ENCODE measurements around the gene TOMT.
"Not testable (repeated sequence)": the region's sequence is repeated elsewhere in the genome, so short reads cannot be mapped to it uniquely, and the experiment has no call there.

- not testable (repeated sequence) for TF ChIP-seq CTCF, POLR2A (IDR thresholded peaks at IDR 0.05)
These were observed 36.4 kb downstream of the TOMT start for GRCh38 chr11:72142086-72142485.
